Measurements from ENCODE around the gene MTFP1. TPM values are rescaled to one million over a fixed set of nuclear protein-coding genes. Genes with fewer than 3 reads are reported as not detected.
A peak's percentile ranks its signal among the peaks of the same experiment; 100 is the strongest.

Gene MTFP1
- total and polyA plus RNA-seq, 9 of the 15 experiments (the other 6 are each of a cell fraction or from before 2014, with no cell fraction given) = 10.7 to 52.0 (median 30.1) TPM

DNA sequence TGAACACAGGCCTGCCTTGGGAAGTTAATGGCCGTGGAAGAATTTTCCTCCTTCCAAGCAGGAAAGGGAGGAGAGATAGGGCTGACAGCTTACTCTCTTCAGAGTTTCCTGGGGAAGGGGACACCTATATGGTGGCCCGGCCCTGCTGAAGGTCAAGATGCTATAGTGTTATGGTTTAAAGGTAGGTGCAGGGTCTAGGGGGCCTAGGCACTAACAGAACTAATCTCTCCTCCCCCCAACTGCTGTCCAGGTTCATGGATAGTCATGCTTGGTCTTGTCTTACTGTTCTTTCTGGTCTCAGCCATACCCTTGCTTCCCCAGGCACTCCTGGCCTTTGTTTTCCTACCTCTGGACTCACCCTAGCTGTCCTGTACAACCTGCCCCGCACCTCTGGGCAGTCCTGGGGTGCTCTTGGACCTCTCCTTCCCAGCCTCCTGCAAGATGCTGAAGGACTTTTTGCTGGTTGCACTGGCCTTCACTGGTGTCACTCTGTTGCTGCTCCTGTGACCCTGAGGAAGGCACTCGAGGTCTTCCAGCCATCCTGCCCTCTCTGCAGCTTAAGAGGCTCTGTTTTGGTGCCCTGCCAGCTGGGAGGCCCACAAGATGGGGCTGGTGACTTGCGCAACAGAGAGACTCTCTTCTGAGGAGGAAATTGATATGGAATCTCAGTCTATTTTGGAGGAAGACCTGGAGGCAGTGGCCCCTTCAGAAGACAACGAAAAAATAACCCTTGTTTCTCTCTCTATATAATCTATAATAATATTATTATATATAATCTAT, 28.4 kb downstream of the MTFP1 start:
- FAIRE-seq (no peak), ATAC-seq (peak; percentile 57), DNase-seq (ENCODE audit: extremely low read depth in 1 of 4, low spot score in 3 of 4) (peak in 1 of 4 experiments; percentile 44)
- H3K4me2 ChIP-seq (ENCODE audit: insufficient read depth, low read length) = no peak overlapping the region
- no peaks in the 10 kb centered on the region for H3K9me1 ChIP-seq (ENCODE audit: control insufficient read depth, insufficient read depth, low read length)
- intact Hi-C loops (cut with micrococcal nuclease) = no loop called here
- no peaks in the 10 kb centered on the region for H3K79me2 ChIP-seq (ENCODE audit: control insufficient read depth, insufficient read depth, low read length)
- H3K9ac ChIP-seq (ENCODE audit: insufficient read depth in 1 of 2, low read depth in 2 of 2, low read length in 2 of 2) = no peak overlapping the region
- no peaks in the 10 kb centered on the region for H4K20me1 ChIP-seq (replicated peaks; ENCODE audit: control insufficient read depth, insufficient read depth, low read length)
- H2AFZ ChIP-seq (ENCODE audit: low read depth, low read length) = no peak overlapping the region
- in situ Hi-C loops (cut with MboI) = no loop called here
- ChIA-PET CTCF (ENCODE audit: low intra/inter-chr PET ratio) (no interaction called here), POLR2A (no interaction called here)
- TF ChIP-seq ZNF384 (IDR thresholded peaks at IDR 0.05; ENCODE audit: low read depth, low read length) = no peak
- peak in 1 of 2 experiments; percentile 29; a peak in 1 of 4 replicates for TF ChIP-seq RAD21 (CRISPR knock-in tag; conservative IDR thresholded peaks at IDR 0.05 in 1 of 2, IDR thresholded peaks at IDR 0.05 in 1 of 2)
- TF ChIP-seq CTCF (IDR thresholded peaks at IDR 0.05 in 2 of 3, conservative IDR thresholded peaks at IDR 0.05 in 1 of 3; ENCODE audit: insufficient read depth in 2 of 3, low read depth in 1 of 3, low read length in 3 of 3) = peak; percentile 20 to 39 (median 32); a peak in 3 of 6 replicates
- TF ChIP-seq CEBPB (tag; IDR thresholded peaks at IDR 0.05) = peak; percentile 78
- TF ChIP-seq CEBPG (CRISPR knock-in tag; IDR thresholded peaks at IDR 0.05) = peak; percentile 70
- TF ChIP-seq CEBPG (tag; conservative IDR thresholded peaks at IDR 0.05 in 1 of 2, IDR thresholded peaks at IDR 0.05 in 1 of 2) = 0 out of 4 replicates have a peak, but pooled peaks of 1 of the 2 experiments have one; percentile 10
- peak; percentile 55 for TF ChIP-seq NFIC (IDR thresholded peaks at IDR 0.05)
- no peak for TF ChIP-seq TEAD1 (CRISPR knock-in tag; IDR thresholded peaks at IDR 0.05)
- H3K4me3 ChIP-seq = no peak overlapping the region
- peaks cover 3 to 7% of the 10 kb centered on the region in 2 experiments; a peak in 3 of 5 replicates for H3K4me1 ChIP-seq (replicated peaks in 1 of 2; ENCODE audit: control insufficient read depth in 2 of 2, insufficient read depth in 2 of 2, low read length in 2 of 2)
- H3K27ac ChIP-seq (ENCODE audit: extremely low read depth, low read depth, low read length) = no peak overlapping the region
- no TSS peak for BruUV-seq (replicated peaks)
- H3K36me3 ChIP-seq (ENCODE audit: control insufficient read depth, insufficient read depth, low read length) = no peaks in the 10 kb centered on the region
- H3K27me3 ChIP-seq (ENCODE audit: control insufficient read depth in 2 of 2, insufficient read depth in 2 of 2, low read length in 2 of 2) = no peaks in the 10 kb centered on the region
- 35% methylated on average over 4 of the region's 6 CpGs for WGBS (ENCODE audit: insufficient coverage, low coverage, missing lambda C conversion rate)
- no peaks in the 10 kb centered on the region for H3K9me3 ChIP-seq (replicated peaks; ENCODE audit: control insufficient read depth, insufficient read depth, low read depth, low read length)
